NCI-H1694 (cell line): Measurements from ENCODE around the gene PRELID3B.

Experiments used
- DNase-seq: peaks from one replicate; lab custom pipeline; 2025; lab: John Stamatoyannopoulos, UW

The PRELID3B gene

DNA sequence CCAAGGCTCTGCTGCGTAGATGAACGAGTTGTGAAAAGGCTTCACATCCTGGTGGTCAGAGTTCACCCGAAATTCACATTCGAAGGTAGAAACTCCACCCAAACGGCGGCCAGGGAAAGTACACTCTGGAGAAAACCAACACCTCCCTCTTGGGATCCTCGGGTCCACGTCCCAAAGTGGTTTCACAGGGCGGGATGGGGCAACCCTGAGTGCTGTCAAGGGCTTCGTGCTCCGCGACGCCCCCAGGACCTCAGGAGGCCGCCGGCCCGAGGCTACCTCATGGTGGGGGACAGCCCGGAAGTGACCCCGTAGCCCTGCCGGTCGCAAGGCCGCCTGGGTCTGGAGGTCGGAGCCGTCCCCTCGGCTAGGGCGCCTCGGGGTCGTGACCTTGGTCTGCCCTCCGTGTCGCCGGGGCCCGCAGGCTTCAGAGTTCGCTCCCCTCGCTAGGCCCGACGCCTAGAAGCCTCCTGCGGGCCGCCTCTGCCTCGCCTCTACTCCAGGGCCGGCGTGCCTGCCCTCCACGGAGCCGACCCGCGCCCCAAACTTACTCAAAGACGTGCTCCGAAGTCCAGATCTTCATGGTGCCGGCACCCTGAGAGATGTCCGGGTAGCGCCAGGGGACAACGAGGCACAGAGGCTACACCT is at the start of gene PRELID3B:
PRELID3B (minus strand) TSS at position 636 of the 645 bp plus-strand sequence; CDS start at position 580, 56 bp downstream.
- DNase-seq: no peak

- DNase-seq: peak; percentile 78
Measured at GRCh38 chr20:59087829-59088433, 45.3 kb upstream of the PRELID3B start.

DNA sequence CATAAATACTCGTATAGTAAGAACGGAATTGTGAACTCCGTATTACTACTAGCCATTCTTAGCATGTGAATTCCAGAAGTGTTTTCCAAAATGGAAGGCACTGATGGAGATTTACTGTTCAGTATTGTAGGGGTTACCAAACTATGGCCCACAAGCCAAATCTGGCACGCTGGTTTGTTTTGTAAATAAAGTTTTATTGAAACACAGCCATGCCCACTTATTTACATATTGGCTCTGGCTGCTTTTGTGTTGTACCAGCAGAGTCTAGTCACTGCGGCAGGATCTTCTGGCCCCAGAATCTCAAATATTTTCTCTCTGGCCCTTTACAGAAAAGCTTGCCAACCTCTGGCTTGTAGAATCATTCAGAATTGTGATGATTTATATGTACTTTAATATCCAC is 44.3 kb upstream of the PRELID3B start:
- DNase-seq: no peak

- DNase-seq: peak; percentile 9
Measured at GRCh38 chr20:59084041-59084850, 41.7 kb upstream of the PRELID3B start.

DNA sequence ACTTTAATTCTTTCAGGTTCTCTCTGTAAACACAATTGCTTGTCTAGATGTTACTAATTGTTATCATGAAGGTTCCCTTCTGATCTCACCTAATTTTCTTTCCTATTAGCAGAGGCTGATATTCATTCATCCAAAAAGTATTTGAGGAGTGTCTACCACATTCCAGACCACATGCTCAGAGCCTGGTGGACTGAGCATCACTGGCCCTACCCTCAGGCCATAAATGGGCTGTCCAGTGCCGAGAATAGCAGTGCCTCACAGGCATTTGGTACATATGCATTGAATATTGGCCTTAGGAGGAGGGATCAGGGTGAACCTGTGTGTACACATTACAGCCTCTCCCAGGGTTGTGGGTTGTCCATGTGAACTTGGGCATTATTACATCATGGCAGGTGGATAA is 40.4 kb upstream of the PRELID3B start:
- no peak for DNase-seq

GRCh38 chr20:59082077-59082740 is 39.6 kb upstream of the PRELID3B start:
- no peak for DNase-seq

DNA sequence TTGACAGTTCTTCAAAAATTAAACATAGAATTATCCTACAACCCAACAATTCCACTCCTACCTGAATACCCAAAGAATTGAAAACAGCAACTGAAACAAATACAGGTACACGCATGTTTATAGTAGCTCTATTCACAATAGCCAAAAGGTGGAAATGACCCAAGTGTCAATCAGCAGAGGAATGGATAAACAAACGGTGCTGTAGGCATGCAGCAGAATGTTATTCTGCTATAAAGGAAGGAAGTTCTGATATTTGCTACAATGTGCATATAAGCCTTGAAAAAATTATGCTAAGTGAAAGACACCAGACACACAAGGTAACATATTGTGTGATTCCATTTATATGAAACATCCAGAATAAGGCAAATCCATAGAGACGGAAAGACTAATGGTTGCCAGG is 38.5 kb upstream of the PRELID3B start:
- no peak for DNase-seq

DNA sequence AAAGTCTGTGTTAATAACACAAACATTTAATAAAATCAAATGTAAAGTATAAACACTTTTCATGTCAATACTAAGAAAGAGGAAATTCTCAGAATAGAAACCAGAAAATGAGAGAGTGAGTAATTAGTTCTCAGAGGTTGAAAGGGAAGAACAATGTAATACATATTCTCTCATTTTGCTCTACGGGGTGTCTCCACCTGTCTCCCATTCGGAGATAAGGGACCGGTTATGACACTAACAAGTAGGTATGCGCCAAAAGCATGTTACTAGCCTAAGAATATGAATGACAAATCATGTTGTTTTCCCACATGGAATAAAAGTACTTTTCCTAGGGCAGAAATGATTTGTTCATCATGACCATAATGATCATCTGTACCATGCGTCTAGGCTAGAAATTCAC is 35.6 kb upstream of the PRELID3B start:
- no peak for DNase-seq

DNA sequence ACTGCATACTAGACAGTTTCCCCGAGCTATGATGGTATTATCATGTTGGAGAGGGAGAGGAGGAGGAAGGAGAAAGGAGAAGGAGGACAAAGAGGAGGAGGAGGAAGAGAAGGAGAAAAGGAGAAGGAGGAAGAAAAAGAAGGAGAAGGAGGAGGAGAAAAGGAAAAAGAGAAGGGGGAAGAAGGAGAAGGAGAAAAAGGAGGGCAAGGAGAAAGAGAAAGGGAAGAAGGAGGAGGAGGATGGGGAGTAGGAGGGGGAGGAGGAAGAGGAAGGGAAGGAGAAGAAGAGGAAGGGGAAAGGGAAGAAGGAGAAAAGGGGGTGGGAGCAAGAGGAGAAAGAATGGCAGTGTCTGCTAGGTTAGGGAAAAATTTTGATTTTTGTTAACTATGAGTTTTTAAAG is 35.1 kb upstream of the PRELID3B start:
- no peak for DNase-seq

- no peak for DNase-seq
Measured at GRCh38 chr20:59075934-59076508, 33.4 kb upstream of the PRELID3B start.

DNA sequence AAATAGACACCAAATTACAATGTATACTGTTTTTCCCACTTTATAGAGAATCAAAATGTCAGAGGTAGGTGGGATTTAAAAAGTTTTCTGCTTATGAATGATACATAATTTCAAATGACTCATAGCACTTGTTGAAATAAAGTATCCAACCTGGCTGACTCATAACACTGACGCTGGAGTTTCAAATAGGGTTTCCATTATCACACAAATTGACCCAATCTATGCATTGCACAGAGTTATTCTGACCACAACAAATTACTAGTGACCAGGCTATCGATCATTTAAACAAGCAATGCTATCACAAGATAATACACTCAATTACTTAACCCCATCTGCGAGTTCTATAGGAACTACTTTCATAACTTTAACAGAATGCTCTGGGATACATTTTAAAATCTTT is 31.9 kb upstream of the PRELID3B start:
- DNase-seq: no peak

DNA sequence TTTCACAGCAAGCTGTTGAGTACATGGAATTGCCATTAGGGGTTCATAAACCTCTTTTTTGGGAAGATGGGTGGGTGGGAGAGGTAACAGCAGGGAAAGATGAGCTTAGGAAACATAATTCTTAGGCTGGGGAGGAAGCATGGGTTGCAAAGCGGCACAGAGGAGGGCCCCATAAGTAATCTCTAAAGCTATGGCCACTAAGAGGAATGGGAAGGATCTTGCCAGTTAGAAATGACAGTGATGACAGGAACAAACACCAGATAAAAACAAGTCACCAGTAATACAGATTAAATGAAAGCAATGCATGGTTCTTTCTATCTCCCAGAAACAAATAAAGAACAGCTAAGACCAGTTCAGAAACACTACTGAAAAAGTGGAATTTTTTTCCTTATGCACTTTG is 31.0 kb upstream of the PRELID3B start:
- DNase-seq: no peak

DNA sequence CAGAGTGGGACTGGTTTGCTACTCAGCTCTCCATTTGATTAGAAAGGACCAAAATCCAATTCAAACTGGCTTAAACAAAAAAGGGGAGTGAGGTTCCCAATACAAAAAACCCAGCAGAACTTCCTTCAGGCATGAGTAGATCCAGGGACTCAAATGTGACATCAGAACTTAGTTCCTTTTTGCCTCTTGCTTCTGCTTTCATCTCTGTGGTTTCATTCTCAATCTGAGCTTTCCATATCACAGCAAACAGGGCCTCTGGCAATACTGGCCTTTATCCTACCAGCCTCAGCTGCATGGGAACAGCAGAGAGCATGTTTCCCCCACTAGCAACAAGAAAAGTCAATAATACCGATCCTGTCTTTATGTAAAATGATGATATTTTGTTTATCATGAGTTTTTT is 28.6 kb upstream of the PRELID3B start:
- no peak for DNase-seq

DNA sequence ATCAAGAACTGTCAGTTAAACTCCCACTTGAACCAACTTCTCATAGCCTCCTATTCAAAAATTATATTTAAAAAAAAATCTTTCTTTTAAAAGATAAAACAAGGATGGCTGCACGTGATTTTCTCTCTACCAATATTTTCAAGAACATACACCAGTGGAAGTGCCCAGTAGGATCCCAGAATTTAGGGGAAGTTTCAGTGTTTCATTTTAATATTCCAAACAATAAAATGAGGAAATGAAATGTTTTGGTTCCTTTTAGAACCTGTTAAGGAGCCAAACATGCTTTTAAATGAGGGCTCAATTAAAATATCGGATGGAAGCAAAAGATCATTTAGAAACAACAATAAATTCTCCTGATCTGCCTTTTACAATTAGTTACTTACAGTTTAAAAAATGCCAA is 26.4 kb upstream of the PRELID3B start:
- no peak for DNase-seq

GRCh38 chr20:59068534-59068933 is 25.9 kb upstream of the PRELID3B start:
- DNase-seq: no peak

- peak; percentile 39 for DNase-seq
Measured at GRCh38 chr20:59064214-59064722, 21.7 kb upstream of the PRELID3B start.

DNA sequence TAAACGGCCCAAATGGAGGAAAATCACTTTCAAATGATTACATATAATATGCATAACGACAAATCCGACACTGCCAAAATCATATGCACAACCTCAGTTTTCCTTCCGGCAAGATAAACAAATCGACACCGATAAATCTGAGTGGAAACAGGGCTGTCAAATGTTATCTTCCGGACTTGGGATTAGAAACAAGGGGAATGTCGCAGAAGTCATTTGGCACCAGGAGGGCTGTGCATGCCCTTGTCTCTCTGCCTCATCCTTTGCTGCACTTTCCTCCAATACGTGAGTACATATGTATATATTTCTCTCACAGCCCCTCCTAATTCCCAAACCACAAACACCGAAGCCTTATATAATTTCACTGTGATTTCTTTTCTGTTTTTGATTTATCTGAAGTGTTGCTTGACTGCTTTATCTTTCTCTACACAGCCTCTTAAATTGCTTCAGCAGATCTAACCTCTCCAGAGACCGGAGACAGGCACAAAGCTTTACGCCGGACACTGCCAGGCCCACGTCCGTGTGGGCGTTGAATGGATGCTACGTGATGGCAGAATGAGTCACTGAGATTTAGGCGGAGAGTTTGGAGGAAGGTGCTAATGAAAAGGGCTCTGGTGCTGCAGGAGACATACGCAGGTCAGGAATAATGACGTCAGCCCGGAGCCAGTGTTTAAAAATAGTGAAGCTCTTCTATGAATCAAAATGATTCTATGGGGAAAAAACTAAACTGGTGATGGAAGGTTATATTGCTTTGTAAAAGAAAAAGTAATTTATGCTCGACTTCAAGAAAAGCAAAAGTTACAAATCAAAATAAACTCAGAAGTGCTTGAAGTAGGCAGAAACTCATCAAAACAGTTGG is 21.0 kb upstream of the PRELID3B start:
- no peak for DNase-seq

GRCh38 chr20:59062081-59062480 is 19.5 kb upstream of the PRELID3B start:
- no peak for DNase-seq

DNA sequence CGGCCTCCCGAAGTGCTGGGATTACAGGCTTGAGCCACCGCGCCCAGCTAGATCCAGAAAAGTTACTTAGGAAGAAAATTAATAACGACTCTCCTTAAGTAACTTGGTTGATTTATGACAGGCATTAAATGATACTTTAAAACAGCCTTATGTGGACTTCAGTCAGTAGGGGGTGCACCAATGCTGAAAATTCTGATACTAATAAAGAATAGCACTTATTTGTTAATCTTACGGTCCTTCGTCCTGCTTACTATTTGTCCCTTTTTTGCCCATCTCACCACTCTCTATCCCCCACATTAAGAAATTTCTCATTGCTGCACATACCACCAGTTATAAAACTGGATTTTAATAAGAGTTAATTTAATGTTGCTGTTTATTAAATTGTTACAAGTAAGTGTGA is 12.7 kb upstream of the PRELID3B start:
- no peak for DNase-seq

DNA sequence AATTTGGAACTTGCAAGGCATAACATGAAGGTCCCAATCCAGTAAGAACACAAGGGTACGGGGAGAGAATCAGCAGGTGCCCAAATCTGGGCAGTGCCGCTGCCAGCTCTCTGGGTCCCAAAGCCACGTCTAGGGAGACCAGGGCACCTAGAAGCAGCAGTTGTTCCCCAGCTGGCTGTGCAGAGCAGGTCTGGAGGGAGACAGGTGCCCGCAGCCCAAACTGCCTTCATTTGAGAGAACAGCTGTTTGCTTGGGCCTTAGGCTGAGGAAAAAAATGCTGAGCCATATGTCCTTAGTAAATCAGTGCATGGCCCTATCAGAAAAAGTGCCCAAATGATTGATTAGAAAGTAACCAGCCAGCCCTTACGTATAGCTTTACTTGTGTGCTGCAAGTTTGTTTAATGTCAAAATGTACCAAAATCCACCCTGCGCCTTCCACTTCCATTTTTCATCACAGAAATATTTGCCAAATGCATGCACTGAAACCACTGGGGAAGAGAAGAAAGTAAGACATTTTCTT is 9.1 kb upstream of the PRELID3B start:
- no peak for DNase-seq

DNA sequence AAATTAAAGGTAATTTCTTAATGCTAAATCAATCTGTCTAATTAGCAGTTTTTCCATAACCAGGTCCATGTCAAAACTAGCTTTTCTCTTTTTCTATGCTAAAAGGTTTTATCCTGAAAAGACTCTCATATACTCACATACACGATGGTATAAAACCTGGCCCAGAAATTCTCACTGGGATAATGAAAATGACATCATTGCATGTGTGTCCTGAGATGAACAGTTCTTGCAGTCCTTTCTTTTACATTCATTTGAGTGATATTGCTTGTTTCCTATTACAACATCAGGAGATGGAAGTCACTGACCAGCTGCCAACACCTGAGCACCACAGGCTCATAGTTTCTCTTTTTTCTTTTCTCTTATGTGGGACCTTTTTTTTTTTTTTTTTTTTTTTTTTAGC is 7.9 kb upstream of the PRELID3B start:
- DNase-seq: no peak
